GM12878 (cell line): Measurements from ENCODE around the gene LBHD1. TPM values are rescaled to one million over a fixed set of nuclear protein-coding genes. Genes with fewer than 3 reads are reported as not detected.

Experiments used
- ATAC-seq: fragments of 200-7000 bp; cut with Tn5 transposase; 3 replicates; pipeline ENCODE4 v1.9.1; 2020; ENCODE audit warnings: mild to moderate bottlenecking, moderate library complexity
- BruUV-seq: library from RNA; stranded (reverse); fragments of 400-500 nt; replicated peaks from 2 replicates; lab custom pipeline; 2021; lab: Mats Ljungman, UMichigan
- CTCF ChIA-PET: fragments of 300-600 bp; sonication (Branson Sonifier 250); formaldehyde crosslinking; extraction: SDS; loops from one replicate; lab custom pipeline; 2021; ENCODE audit warnings: inconsistent platforms; lab: Yijun Ruan, JAX
- POLR2A ChIA-PET: fragments of 350-600 bp; formaldehyde crosslinking; extraction: SDS; loops from one replicate; lab custom pipeline; 2021; ENCODE audit warnings: inconsistent platforms; lab: Charles Lee
- RAD21 ChIA-PET: fragments of 300-600 bp; sonication (Branson Sonifier 250); formaldehyde crosslinking; loops from one replicate; lab custom pipeline; 2023; ENCODE audit warnings: antibody characterized with exemption; ENCODE audit not compliant: unreplicated experiment; lab: Charles Lee
- SMC1A ChIA-PET: fragments of 300-600 bp; sonication (Branson Sonifier 250); formaldehyde crosslinking; loops from one replicate; lab custom pipeline; 2023; ENCODE audit not compliant: unreplicated experiment, uncharacterized antibody; lab: Charles Lee
- DNase-seq: peaks from one replicate; pipeline ENCODE4 v3.0.0-alpha.2; 2011; ENCODE audit warnings: low read depth, low spot score
- FAIRE-seq: peaks from 3 replicates; lab custom pipeline; 2011; peaks lifted over from hg19 to GRCh38; lab: Jason Lieb, UNC
- H2AFZ ChIP-seq: 2 replicates; pipeline ENCODE4 v1.6.0; 2011; ENCODE audit warnings: low read depth, low read length, control low read depth; ENCODE audit not compliant: control insufficient read depth
- H3K27ac ChIP-seq: 2 replicates; pipeline ENCODE4 v1.5.1; 2011; ENCODE audit warnings: control low read depth; ENCODE audit not compliant: control insufficient read depth, insufficient read depth
- H3K27me3 ChIP-seq, 2 experiments: replicated peaks in 1 of 2; 2 replicates each; pipeline versions ENCODE4 v1.6.0 to v1.6.1; 2011; ENCODE audit warnings: low read length in 1 of 2; ENCODE audit not compliant: control insufficient read depth in 2 of 2, insufficient read depth in 2 of 2
- H3K36me3 ChIP-seq, 2 experiments: 2 replicates each; pipeline ENCODE4 v1.5.1; 2011; ENCODE audit warnings: low read length in 1 of 2; ENCODE audit not compliant: control insufficient read depth in 2 of 2, insufficient read depth in 2 of 2
- H3K4me1 ChIP-seq: 2 replicates; pipeline ENCODE4 v1.6.1; 2011; ENCODE audit warnings: mild to moderate bottlenecking, low read length, moderate library complexity, mixed read lengths; ENCODE audit not compliant: control insufficient read depth, insufficient read depth
- H3K4me2 ChIP-seq: 2 replicates; pipeline ENCODE4 v1.6.0; 2011; ENCODE audit warnings: control low read depth; ENCODE audit not compliant: control insufficient read depth, insufficient read depth
- H3K4me3 ChIP-seq: fragments of 200-600 bp; sonication (generic); 2 replicates; pipeline ENCODE4 v1.5.1; 2016
- H3K79me2 ChIP-seq: 2 replicates; pipeline ENCODE4 v1.6.0; 2011; ENCODE audit warnings: low read length; ENCODE audit not compliant: control insufficient read depth, insufficient read depth
- H3K9ac ChIP-seq: 2 replicates; pipeline ENCODE4 v1.8.0; 2011; ENCODE audit warnings: low read length, control low read depth, mixed read lengths; ENCODE audit not compliant: control insufficient read depth, insufficient read depth
- H3K9me3 ChIP-seq: replicated peaks from 3 replicates; pipeline ENCODE4 v1.5.1; 2011; ENCODE audit warnings: mild to moderate bottlenecking, low read length; ENCODE audit not compliant: control insufficient read depth, insufficient read depth
- H4K20me1 ChIP-seq: 2 replicates; pipeline ENCODE4 v1.6.0; 2011; ENCODE audit not compliant: control insufficient read depth, insufficient read depth
- BACH1 ChIP-seq: fragments of 450-650 bp; IDR thresholded peaks from 2 replicates; pipeline ENCODE4 v1.6.1; 2017; ENCODE audit warnings: mild to moderate bottlenecking, borderline replicate concordance
- BMI1 ChIP-seq: fragments of 450-650 bp; IDR thresholded peaks from 2 replicates; pipeline ENCODE4 v1.6.1; 2016; ENCODE audit warnings: mild to moderate bottlenecking, moderate library complexity, borderline replicate concordance
- NFXL1 ChIP-seq: fragments of 450-650 bp; IDR thresholded peaks from 2 replicates; pipeline ENCODE4 v1.6.1; 2017; ENCODE audit warnings: antibody characterized with exemption, mild to moderate bottlenecking, borderline replicate concordance
- NFYA ChIP-seq: IDR thresholded peaks from 2 replicates; pipeline ENCODE4 v1.6.1; 2011; ENCODE audit warnings: low read depth, mild to moderate bottlenecking, low read length, improper control_type of control experiment, borderline replicate concordance
- TARDBP ChIP-seq: IDR thresholded peaks from 2 replicates; pipeline ENCODE4 v1.6.1; 2016; ENCODE audit warnings: borderline replicate concordance
- TBL1XR1 ChIP-seq: IDR thresholded peaks from 2 replicates; pipeline ENCODE4 v1.6.1; 2012; ENCODE audit warnings: low read depth, low read length, improper control_type of control experiment
- TCF7 ChIP-seq: IDR thresholded peaks from 2 replicates; pipeline ENCODE4 v1.6.1; 2014; ENCODE audit warnings: antibody characterized with exemption, borderline replicate concordance
- WRNIP1 ChIP-seq: IDR thresholded peaks from 2 replicates; pipeline ENCODE4 v1.6.1; 2011; ENCODE audit warnings: low read depth, low read length, improper control_type of control experiment, borderline replicate concordance
- YY1 ChIP-seq: IDR thresholded peaks from 2 replicates; pipeline ENCODE4 v1.6.1; 2011; ENCODE audit warnings: low read depth, mild to moderate bottlenecking, low read length
- ZNF207 ChIP-seq: fragments of 450-650 bp; IDR thresholded peaks from 2 replicates; pipeline ENCODE4 v1.6.1; 2014; ENCODE audit warnings: antibody characterized with exemption, mild to moderate bottlenecking, borderline replicate concordance
- WGBS: methylation state at CpG from one replicate; pipeline ENCODE4 v1.1.6; 2016; ENCODE audit warnings: low lambda C conversion rate; ENCODE audit not compliant: insufficient replicate concordance, insufficient coverage; ENCODE audit errors: missing lambda C conversion rate; 5-methylcytosine and 5-hydroxymethylcytosine counted together
- in situ Hi-C: fragments of 300-500 bp; cut with MboI; formaldehyde crosslinking; loops from 9 replicates; pipeline ENCODE4 v1.14.3; 2018; ENCODE audit warnings: mixed read lengths
- intact Hi-C: fragments of 100-400 bp; cut with micrococcal nuclease; formaldehyde crosslinking; loops from one replicate; pipeline ENCODE4 v1.14.2; 2022; ENCODE audit not compliant: unreplicated experiment
- polyA plus RNA-seq, 11 experiments: library from polyadenylated mRNA; depleted of rRNA in 4 of 11; unstranded in 6 of 11; stranded (reverse) in 5 of 11; fragments of >200 nt; fragmentation: Nextera tagmentation in 4 of 11; fragmentation: Illumina TruSeq in 1 of 11; extraction: Ambion mirVana in 4 of 11; extraction: Trizol in 1 of 11; gene quantifications; 1 replicate in 1 of 11; 2 replicates in 10 of 11; pipeline versions ENCODE4 v1.2.1 to v1.2.3, GENCODE V29; 2011 to 2016; ENCODE audit warnings: inconsistent platforms in 2 of 11, missing spikeins in 2 of 11, low read depth in 1 of 11
- total RNA-seq, 4 experiments: library from RNA; depleted of rRNA in 3 of 4; stranded (reverse); fragments of >200 nt in 3 of 4; fragmentation: Illumina TruSeq in 1 of 4; extraction: Trizol in 1 of 4; gene quantifications; 2 replicates each; pipeline versions ENCODE4 v1.2.1 to v1.2.3, GENCODE V29; 2013 to 2021
- TF ChIP-seq, protein P1 (sequence below): fragments of 450-650 bp; IDR thresholded peaks from 2 replicates; pipeline ENCODE4 v1.6.1; 2017; ENCODE audit warnings: mild to moderate bottlenecking
- TF ChIP-seq, protein P2 (sequence below): fragments of 150-350 bp; IDR thresholded peaks from 2 replicates; pipeline ENCODE4 v1.6.1; 2016; ENCODE audit warnings: low read depth, low read length
- TF ChIP-seq, protein P3 (sequence below): fragments of 450-650 bp; conservative IDR thresholded peaks from 2 replicates; pipeline ENCODE4 v1.6.1; 2017; ENCODE audit warnings: mild to moderate bottlenecking, moderate library complexity
- TF ChIP-seq, protein P4 (sequence below): IDR thresholded peaks from 2 replicates; pipeline ENCODE4 v1.6.1; 2012; ENCODE audit warnings: low read length, inconsistent platforms
- TF ChIP-seq, protein P5 (sequence below): IDR thresholded peaks from 2 replicates; pipeline ENCODE4 v1.6.1; 2011; ENCODE audit warnings: low read depth, mild to moderate bottlenecking, low read length, moderate library complexity, borderline replicate concordance; ENCODE audit errors: extremely low read depth

The LBHD1 gene
- total and polyA plus RNA-seq, 10 of the 15 experiments (the other 5 are each of a cell fraction or from before 2014, with no cell fraction given), result 0.79 to 12.0 (median 7.6) TPM

DNA sequence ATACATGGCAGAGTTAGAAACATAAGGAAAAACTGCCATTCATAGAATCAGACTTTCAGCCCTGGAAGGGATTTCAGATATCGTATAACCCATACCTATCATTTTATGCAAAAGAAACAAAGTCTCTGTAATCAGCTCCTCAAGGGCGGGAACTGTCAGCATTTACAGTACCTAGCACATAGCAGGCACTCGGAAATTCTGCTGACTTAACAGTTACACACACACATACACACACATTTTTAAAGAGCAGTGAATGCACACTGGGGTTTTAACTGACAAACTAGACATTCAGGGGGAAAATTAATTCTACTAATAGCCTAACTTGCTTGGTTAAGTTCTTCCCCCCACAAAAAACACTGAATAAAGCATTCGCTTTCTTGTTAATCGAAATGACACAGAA lies 44.1 kb upstream of the LBHD1 start:
- ATAC-seq (no peak), FAIRE-seq (no peak), DNase-seq (no peak)
- in situ Hi-C loops (no loop called here), intact Hi-C loops (no loop called here)
- H3K36me3 ChIP-seq, result peaks cover 29 to 59% of the 10 kb centered on the region in 2 experiments
- H2AFZ ChIP-seq, result no peak overlapping the region
- H3K4me2 ChIP-seq, result no peak overlapping the region
- no peaks in the 10 kb centered on the region for H3K9me3 ChIP-seq
- H4K20me1 ChIP-seq, result no peaks in the 10 kb centered on the region; the same call in 1 of the 2 replicates
- ChIA-PET CTCF (interaction anchor here (1.0 to 1.5 kb wide), 3 partner anchors 8 to 35 kb away, joined by 3 to 7 read pairs (median 3); no protein-coding TSS in a partner anchor), RAD21 (no interaction called here), POLR2A (interaction anchor here (0.5 to 5.5 kb wide), 4 partner anchors 10 to 53 kb away, joined by 3 to 40 read pairs (median 4); partner anchors contain the start of genes HNRNPUL2, POLR2G and TTC9C), SMC1A (interaction anchor here (0.7 kb wide), 1 partner anchor 8 kb away, joined by 3 read pairs; no protein-coding TSS in a partner anchor)
- no peaks in the 10 kb centered on the region for H3K27me3 ChIP-seq
- no peak overlapping the region for H3K4me3 ChIP-seq
- over 99% methylated on average over 5 of the region's 5 CpGs for WGBS
- TF ChIP-seq, protein P1, sequence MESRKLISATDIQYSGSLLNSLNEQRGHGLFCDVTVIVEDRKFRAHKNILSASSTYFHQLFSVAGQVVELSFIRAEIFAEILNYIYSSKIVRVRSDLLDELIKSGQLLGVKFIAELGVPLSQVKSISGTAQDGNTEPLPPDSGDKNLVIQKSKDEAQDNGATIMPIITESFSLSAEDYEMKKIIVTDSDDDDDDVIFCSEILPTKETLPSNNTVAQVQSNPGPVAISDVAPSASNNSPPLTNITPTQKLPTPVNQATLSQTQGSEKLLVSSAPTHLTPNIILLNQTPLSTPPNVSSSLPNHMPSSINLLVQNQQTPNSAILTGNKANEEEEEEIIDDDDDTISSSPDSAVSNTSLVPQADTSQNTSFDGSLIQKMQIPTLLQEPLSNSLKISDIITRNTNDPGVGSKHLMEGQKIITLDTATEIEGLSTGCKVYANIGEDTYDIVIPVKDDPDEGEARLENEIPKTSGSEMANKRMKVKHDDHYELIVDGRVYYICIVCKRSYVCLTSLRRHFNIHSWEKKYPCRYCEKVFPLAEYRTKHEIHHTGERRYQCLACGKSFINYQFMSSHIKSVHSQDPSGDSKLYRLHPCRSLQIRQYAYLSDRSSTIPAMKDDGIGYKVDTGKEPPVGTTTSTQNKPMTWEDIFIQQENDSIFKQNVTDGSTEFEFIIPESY, result no peak
- TF ChIP-seq BACH1, result no peak
- TF ChIP-seq ZNF207, result no peak
- no peak for TF ChIP-seq TBL1XR1
- no peak for TF ChIP-seq YY1
- TF ChIP-seq TARDBP, result no peak
- no peak for TF ChIP-seq TCF7
- TF ChIP-seq, protein P2, sequence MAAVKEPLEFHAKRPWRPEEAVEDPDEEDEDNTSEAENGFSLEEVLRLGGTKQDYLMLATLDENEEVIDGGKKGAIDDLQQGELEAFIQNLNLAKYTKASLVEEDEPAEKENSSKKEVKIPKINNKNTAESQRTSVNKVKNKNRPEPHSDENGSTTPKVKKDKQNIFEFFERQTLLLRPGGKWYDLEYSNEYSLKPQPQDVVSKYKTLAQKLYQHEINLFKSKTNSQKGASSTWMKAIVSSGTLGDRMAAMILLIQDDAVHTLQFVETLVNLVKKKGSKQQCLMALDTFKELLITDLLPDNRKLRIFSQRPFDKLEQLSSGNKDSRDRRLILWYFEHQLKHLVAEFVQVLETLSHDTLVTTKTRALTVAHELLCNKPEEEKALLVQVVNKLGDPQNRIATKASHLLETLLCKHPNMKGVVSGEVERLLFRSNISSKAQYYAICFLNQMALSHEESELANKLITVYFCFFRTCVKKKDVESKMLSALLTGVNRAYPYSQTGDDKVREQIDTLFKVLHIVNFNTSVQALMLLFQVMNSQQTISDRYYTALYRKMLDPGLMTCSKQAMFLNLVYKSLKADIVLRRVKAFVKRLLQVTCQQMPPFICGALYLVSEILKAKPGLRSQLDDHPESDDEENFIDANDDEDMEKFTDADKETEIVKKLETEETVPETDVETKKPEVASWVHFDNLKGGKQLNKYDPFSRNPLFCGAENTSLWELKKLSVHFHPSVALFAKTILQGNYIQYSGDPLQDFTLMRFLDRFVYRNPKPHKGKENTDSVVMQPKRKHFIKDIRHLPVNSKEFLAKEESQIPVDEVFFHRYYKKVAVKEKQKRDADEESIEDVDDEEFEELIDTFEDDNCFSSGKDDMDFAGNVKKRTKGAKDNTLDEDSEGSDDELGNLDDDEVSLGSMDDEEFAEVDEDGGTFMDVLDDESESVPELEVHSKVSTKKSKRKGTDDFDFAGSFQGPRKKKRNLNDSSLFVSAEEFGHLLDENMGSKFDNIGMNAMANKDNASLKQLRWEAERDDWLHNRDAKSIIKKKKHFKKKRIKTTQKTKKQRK, result no peak
- TF ChIP-seq NFXL1, result no peak
- TF ChIP-seq, protein P3, sequence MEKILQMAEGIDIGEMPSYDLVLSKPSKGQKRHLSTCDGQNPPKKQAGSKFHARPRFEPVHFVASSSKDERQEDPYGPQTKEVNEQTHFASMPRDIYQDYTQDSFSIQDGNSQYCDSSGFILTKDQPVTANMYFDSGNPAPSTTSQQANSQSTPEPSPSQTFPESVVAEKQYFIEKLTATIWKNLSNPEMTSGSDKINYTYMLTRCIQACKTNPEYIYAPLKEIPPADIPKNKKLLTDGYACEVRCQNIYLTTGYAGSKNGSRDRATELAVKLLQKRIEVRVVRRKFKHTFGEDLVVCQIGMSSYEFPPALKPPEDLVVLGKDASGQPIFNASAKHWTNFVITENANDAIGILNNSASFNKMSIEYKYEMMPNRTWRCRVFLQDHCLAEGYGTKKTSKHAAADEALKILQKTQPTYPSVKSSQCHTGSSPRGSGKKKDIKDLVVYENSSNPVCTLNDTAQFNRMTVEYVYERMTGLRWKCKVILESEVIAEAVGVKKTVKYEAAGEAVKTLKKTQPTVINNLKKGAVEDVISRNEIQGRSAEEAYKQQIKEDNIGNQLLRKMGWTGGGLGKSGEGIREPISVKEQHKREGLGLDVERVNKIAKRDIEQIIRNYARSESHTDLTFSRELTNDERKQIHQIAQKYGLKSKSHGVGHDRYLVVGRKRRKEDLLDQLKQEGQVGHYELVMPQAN, result no peak
- TF ChIP-seq NFYA, result no peak
- TF ChIP-seq, protein P4, sequence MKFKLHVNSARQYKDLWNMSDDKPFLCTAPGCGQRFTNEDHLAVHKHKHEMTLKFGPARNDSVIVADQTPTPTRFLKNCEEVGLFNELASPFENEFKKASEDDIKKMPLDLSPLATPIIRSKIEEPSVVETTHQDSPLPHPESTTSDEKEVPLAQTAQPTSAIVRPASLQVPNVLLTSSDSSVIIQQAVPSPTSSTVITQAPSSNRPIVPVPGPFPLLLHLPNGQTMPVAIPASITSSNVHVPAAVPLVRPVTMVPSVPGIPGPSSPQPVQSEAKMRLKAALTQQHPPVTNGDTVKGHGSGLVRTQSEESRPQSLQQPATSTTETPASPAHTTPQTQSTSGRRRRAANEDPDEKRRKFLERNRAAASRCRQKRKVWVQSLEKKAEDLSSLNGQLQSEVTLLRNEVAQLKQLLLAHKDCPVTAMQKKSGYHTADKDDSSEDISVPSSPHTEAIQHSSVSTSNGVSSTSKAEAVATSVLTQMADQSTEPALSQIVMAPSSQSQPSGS, result no peak
- TF ChIP-seq, protein P5, sequence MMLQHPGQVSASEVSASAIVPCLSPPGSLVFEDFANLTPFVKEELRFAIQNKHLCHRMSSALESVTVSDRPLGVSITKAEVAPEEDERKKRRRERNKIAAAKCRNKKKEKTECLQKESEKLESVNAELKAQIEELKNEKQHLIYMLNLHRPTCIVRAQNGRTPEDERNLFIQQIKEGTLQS, result no peak
- TF ChIP-seq BMI1, result no peak
- no peak for TF ChIP-seq WRNIP1
- H3K79me2 ChIP-seq, result peaks cover 5% of the 10 kb centered on the region
- H3K9ac ChIP-seq, result no peak overlapping the region
- H3K4me1 ChIP-seq, result peaks cover 13% of the 10 kb centered on the region
- no peak overlapping the region for H3K27ac ChIP-seq
- no TSS peak for BruUV-seq
